CD1c-positive myeloid dendritic cell (primary cell): ENCODE measurements around the gene HCFC1R1.

Experiments used
- DNase-seq: peaks from one replicate; pipeline ENCODE4 v3.0.0-alpha.2; 2016; ENCODE audit errors: extremely low spot score

HCFC1R1 gene

DNA sequence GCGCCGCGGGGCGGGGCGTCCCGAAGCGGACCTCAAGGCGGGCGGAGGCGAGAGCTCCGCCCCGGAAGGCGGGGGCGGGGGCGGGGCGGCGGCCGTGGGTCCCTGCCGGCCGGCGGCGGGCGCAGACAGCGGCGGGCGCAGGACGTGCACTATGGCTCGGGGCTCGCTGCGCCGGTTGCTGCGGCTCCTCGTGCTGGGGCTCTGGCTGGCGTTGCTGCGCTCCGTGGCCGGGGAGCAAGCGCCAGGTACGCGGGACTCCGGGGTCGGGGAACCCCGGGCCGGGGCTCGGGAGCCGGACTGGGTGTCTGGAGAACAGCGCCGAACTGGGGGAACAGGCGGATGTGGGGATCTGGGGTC lies 3.5 kb downstream of the HCFC1R1 start, which contains the start of gene TNFRSF12A:
Gene TNFRSF12A (plus strand): TSS at position 122 of the 357 bp plus-strand sequence. CDS start 30 bp downstream, at position 152.
- peak; percentile 93 for DNase-seq

DNA sequence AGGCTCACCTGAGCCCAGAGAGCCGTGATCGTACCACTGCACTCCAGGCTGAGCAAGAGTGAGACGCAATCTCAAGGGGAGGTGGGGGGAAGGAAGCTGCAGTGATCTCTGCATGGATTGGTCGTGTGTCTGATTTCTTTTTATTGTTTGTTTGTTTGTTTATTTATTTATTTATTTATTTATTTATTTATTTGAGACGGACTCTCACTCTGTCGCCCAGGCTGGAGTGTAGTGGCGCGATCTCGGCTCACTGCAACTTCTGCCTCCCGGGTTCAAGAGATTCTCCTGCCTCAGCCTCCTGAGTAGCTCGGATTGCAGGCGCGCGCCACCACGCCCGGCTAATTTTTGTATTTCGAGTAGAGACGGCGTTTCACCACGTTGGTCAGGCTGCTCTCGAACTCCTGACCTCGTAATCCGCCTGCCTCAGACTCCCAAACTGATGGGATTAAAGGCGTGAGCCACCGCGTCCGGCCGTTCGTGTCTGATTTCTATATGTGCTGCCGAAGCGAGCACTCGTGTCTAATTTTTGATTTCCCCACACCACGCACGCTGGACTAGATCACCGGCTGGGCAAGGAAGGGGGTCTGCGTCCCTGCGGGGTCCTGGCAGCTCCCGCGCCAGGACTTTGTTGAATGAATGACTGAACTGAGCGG lies 4.0 kb downstream of the HCFC1R1 start:
- DNase-seq: no peak

DNA sequence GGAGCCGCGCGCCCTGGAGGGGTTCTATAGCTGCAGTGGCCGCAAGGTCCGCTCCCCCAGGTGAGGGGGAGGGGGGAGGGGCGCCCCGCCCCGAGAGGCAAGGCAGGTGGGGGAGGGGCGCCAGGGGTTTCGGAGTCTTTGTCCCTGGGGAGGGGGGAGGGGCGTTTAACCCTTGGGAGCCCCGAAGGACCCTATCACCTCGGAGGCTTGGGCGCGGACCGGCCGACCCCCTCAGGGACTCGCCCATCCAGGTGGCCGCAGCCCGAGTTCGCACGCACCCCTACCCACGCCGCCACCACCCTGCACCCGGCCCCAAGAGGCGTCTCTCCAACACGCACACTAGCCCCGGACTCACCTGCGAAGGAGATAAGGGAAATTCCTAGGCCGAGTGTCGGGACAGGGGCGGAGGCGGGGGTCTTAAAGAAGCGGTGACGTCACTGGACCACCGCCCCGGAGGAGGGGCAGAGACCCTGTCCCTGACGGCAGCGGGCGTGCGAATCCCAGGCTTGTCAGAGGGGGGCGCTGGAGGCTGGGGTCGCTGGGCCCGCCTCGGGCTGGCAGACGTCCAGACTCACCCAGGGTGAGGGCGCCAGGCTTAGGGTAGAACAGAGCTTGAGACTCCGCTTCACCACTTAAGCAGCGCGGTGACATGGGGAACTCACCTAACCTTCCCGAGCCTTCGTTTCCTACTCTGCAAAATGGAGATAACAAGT lies 5.8 kb downstream of the HCFC1R1 start, which contains the start of gene CLDN6:
Gene CLDN6 (minus strand): TSS at position 390 of the 713 bp plus-strand sequence. CDS start 2,162 bp downstream, outside the sequence.
- peak; percentile 24 for DNase-seq

GRCh38 chr16:3017344-3017743 lies 6.4 kb downstream of the HCFC1R1 start:
- no peak for DNase-seq

DNA sequence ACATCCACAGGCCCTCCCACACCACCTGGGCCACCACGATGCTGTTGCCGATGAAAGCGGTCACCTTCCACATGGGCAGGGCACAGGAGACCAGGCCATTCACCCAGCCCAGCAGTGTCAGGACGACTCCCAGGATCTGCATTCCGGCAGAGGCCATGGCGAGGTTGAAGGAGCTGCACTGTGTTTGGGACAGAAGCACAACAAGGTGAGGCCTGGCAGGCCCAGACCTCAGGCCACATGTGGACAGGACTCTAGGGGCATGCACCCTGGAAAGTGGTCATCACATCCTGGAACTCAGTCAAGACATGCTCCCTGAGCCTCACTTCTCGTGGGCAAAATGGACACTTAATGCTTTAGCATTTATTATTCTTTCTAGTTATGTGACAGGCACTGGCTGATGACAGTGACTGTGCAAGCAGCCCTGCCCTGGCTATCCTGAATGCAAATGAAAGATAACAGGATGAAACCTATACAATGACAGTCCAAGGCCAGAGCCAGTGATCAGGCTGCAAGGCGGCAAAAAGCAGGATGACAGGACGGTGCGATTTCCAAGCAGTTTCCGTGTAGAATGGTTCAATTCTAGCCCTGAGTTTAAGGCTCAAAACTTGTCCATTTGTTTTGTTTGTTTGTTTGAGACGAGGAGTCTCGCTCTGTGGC lies 7.7 kb downstream of the HCFC1R1 start:
- DNase-seq: no peak

GRCh38 chr16:3014971-3015370 lies 8.8 kb downstream of the HCFC1R1 start:
- DNase-seq: no peak

GRCh38 chr16:3013998-3014690 lies 9.6 kb downstream of the HCFC1R1 start:
- DNase-seq: no peak

GRCh38 chr16:3013491-3013951 lies 10.2 kb downstream of the HCFC1R1 start:
- DNase-seq: no peak

GRCh38 chr16:3012828-3013420 lies 10.8 kb downstream of the HCFC1R1 start, which contains the start of gene CLDN9:
CLDN9 (plus strand) TSS chr16:3012923; CDS start chr16:3013363, 440 bp downstream.
- no peak for DNase-seq

GRCh38 chr16:3012246-3012645 lies 11.5 kb downstream of the HCFC1R1 start:
- DNase-seq: no peak

DNA sequence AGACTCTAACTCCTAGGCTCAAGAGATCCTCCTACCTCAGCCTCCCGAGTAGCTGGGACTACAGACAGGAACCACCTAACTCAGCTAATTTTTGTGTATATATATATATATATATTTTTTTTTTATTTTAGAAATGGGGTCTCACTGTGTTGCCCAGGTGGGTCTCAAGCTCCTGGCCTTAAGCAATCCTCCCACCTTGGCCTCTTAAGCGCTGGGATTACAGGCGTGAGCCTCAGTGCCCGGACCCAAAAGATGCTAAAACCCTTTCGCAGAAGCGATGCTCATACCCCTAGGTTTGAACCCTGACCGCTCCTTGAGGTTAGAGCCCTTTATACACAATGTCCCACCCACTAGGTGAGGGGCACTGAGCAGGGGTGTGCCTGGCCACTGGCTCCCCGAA lies 13.2 kb downstream of the HCFC1R1 start:
- DNase-seq: no peak

DNA sequence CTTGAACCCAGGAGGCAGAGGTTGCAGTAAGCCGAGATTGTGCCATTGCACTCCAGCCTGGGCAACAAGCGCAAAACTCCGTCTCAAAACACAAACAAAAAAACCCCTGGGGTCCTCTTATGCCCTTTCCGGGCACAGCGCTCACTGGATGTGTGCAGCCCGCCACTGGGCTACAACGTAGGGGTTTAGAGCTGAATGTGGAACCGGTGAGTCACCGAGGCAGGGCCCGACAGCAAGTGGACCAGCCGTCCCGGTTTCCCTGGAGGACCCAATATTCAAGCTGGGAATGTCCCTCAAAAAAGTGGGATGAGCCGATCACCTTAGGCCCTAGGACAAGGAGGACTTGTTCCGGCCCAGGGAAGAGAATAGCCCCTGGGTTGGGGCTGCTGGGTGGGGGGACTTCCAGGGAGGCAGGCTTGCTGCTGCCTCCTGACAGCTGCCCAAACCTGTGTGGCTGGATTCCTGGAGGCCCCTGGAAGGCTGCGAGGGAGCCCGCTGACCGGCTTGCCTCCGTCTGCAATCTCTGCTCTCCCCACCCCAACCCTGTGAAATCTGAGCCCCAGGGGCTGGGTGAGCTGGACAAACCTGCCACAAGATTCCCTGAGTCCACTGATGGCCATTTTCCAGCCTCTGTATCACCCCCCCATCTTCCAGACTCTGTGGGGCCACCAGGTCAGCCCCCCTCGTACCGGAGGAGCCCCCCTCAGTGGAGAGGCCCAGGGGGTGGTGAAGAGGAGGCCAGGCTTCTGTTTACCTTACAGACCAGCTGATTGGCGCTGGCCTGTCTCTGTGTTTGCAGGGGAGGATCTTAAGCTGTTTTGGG lies 14.0 kb downstream of the HCFC1R1 start:
- no peak for DNase-seq

DNA sequence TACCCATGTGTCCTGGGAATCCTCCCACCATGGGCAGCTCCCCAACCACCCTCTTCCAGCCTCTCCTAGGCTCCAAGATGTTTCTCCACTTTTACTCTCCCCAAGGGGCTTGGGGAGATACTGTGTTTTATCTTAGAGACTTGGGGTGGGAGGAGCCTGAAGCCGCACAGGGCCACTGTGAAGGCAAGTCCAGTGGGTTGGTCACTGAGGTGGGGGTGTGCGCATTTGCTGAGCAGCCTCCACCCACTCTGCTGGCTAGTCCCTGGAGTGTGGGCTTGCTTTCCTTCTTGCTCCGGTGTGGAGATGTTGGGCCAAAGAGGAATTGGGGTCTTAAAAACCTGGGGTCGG lies 15.1 kb downstream of the HCFC1R1 start:
- DNase-seq: no peak

DNA sequence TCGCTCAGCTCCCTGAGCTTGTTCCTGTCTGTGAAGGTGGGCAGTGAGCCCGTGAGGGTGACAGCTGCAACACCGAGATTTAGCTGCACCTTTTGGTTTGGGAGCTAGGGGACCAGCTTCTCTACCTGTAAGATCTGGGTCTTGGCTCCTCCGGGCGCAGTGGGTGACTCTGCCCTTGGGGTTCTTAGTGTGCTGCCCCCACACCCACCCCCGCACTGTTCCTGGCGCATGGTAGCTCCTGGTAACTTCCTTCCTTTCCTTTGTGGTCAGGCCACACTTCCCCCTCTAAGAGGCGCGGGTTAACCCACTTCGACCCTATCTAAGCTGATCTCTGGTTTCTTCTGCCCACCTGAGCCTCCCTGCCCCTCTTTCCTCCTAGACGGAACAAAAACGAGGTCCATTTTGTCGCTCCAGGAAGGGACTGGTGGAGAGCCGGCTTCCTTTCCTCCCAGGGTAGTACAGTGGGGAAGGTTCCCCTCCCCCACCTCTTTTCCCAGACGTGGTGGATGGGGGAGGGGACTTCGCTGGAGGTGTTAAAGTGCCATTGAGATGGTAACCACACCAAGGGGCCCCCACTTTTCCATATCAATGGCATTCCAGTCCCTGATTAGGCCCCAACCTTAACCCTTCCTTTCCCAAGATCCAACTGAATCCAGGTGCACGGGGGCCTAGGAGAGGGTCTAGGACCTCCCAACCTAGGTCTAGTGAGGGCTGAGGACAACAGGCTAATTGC lies 15.6 kb downstream of the HCFC1R1 start:
- peak; percentile 74 for DNase-seq

DNA sequence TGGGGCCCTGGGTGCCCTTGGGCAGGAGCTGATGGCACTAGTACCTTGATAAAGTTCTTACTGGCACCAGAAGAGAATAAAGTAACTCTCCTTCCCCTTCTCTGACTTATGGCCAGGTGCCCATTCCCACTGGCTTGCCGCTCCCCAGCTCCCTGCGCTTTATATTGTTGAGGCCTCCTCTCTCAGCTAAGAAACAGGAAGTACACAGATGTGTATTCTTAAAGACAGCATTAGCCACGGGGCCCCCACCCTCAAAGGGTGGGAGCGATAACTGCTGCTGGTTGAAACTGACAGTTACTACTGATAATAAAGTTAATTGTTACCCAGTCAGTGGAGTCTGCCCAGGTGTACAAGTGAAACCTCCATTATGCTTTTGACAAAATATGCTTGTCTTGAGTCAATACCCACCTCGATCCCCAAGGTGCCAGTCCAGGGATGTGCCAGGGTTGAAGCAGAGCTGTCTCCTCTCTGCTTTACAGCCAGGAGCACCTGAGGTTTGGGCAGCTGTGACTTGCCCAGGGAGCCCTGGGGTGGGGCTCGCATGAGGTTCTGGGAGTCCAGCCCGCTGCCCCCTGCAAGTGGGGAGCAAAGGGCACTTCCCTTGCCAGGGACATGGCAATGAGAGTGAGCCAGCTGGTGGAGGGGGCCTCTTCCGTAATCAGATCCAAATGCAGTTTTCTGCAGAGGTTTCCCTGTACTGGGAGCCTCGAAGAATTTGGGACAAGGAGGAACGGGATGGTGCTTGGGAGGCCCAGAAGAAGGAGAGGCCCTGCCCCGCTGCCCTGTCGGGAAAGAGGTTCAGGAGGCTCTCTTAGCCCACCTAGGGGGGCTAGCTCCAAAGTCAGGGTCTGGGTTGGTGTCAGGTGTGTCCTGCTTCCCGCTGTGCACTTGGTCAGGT lies 16.4 kb downstream of the HCFC1R1 start:
- DNase-seq: peak; percentile 46

- DNase-seq: peak; percentile 39
These were observed 18.9 kb downstream of the HCFC1R1 start for GRCh38 chr16:3004781-3005284.

- peak; percentile 53 for DNase-seq
These were observed 19.4 kb downstream of the HCFC1R1 start for GRCh38 chr16:3004319-3004718.

DNA sequence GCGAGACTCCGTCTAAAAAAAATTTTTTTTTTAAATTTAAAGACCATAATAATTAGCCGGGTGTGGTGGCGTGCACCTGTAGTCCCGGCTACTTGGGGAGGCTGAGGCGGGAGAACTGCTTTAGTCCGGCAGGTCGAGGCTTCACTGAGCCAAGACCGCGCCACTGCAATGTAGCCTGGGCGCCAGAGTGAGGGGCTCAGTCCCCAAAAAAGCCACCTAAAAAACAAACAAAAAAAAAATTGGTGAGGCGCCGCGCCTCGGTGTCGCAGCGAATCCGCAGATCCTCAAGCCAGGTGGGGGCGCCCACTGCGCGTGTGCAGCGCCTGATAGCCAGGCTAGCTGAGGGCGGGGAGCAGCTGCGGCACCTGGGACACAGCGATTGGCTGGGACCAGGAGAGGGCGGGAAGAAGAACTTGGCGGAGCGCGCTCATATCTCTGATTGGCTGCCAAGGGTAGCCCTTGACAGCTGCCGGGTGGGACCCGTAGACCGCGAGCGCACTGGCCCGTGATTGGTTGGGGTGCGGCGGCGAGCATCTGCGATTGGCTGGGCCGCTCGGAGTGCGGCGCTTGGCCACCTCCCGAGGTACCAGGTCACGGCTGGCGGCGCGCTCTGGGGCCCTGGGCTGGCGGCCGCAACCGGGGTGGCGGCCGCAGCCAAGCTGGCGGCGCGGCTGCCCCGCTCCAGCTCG lies 20.0 kb downstream of the HCFC1R1 start:
- peak; percentile 99 for DNase-seq
